Mesothelial cell of epicardium (in vitro differentiated cells): ENCODE data around the gene GBX2. TPM values are rescaled to one million over a fixed set of nuclear protein-coding genes. Genes with fewer than 3 reads are reported as not detected.
A peak's percentile ranks its signal among the peaks of the same experiment; 100 is the strongest.

Source experiments
- DNase-seq, 2 experiments: peaks; one replicate each; pipeline ENCODE4 v3.0.0; 2021; ENCODE audit warnings: low spot score in 2 of 2; ENCODE audit not compliant: unreplicated experiment in 2 of 2
- H3K27ac Mint-ChIP-seq: 2 replicates; pipeline ENCODE4 v1.8.0; 2021; ENCODE audit warnings: mixed read lengths
- H3K27me3 Mint-ChIP-seq: 2 replicates; pipeline ENCODE4 v1.8.0; 2021; ENCODE audit warnings: low read depth, mixed read lengths
- H3K36me3 Mint-ChIP-seq: 2 replicates; pipeline ENCODE4 v1.8.0; 2021; ENCODE audit warnings: mixed read lengths
- H3K4me1 Mint-ChIP-seq: 2 replicates; pipeline ENCODE4 v1.8.0; 2021; ENCODE audit warnings: mixed read lengths
- H3K4me3 Mint-ChIP-seq: 2 replicates; pipeline ENCODE4 v1.8.0; 2021; ENCODE audit warnings: mild to moderate bottlenecking, moderate library complexity, mixed read lengths
- H3K9me3 Mint-ChIP-seq: 2 replicates; pipeline ENCODE4 v1.8.0; 2021; ENCODE audit warnings: mixed read lengths
- CTCF ChIP-seq: fragments of 200-600 bp; sonication (generic); IDR thresholded peaks from one replicate; pipeline ENCODE4 v1.5.0; 2021; ENCODE audit warnings: antibody characterized with exemption; ENCODE audit not compliant: unreplicated experiment
- total RNA-seq: library from RNA; stranded (reverse); gene quantifications from 3 replicates; pipeline ENCODE4 v1.2.1, GENCODE V29; 2021

The GBX2 gene
- total RNA-seq, 1 donor from 2014 or later, result 0.40 TPM

DNA sequence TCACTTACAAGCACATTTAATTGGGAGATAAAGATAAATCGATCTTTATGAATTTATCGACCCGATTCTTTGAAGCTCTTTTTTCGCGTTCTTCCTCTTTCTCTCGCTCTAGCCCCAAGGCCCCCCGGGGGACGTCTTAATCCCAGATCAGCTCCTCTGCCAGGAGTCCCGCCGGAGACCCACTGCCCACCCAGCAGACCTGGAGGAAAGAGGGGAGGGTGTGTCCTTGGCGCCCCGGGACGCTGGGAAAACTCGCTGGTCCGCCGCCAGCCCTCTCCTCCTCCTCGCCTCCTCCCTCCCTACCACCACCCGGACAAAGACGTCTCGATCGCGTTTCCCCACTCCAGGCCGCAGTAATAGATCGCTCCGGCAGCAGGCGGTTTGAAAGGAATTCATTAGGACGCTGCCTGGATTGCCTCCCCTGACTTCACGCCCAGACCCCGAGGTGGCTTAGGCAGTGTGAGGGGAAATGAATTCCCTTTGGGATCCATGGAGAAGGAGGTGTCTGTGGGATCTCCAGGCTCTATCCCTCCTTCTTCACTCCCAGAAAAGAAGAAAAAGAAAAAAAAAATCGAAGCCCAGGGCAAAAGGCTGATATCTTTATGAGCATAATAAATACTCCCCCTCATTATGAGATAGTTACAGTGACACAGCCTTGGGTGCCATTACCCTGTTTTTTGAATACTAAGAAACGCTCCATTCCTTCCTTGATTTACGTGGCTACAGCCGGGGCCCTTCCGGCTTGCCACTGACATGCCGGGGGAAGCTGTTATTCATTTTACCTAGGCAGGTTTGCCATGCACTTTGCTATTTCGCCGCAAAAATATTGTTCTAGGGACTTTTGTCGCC is 1.8 kb upstream of the GBX2 start:
- Mint-ChIP-seq H3K9me3 (no peaks in the 10 kb centered on the region), H3K36me3 (no peaks in the 10 kb centered on the region), H3K27ac (no peak overlapping the region), H3K4me3 (peak overlapping the region; percentile 1), H3K27me3 (peaks cover 88% of the 10 kb centered on the region), H3K4me1 (peaks cover 36% of the 10 kb centered on the region)
- no peak for TF ChIP-seq CTCF
- no peak for DNase-seq

DNA sequence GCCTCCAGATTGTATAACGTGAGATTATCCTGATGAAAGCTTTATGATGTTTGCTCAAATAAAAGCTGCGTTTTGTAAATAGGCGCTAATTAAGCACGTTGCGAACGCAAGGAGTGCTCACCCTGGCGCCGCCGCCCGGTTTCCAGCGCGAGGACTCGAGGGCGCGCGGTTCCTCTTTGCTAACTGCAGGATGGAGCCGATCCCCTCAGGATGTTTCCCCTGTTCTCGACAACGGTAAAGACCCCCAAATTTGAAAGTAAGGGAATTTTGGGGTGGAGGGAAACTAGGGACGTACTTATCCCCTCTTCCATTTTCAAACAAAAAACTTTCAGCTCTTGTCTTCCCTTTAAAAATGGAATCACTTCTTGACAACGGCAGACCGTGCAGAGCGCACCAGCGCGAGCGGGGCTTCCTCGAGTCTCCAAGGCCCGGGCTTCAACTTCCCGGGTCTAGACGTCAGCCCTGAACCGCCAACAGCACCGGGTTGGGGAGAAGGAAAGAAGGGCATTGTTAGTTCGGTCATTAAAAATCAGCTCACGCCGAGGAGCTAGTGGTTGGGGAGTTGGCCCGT is 1.1 kb upstream of the GBX2 start:
- Mint-ChIP-seq H3K27ac (no peak overlapping the region), H3K4me1 (peaks cover 39% of the 10 kb centered on the region), H3K4me3 (peak overlapping the region; percentile 1), H3K9me3 (no peaks in the 10 kb centered on the region), H3K36me3 (no peaks in the 10 kb centered on the region), H3K27me3 (peaks cover 86% of the 10 kb centered on the region)
- DNase-seq, result no peak
- TF ChIP-seq CTCF, result no peak

DNA sequence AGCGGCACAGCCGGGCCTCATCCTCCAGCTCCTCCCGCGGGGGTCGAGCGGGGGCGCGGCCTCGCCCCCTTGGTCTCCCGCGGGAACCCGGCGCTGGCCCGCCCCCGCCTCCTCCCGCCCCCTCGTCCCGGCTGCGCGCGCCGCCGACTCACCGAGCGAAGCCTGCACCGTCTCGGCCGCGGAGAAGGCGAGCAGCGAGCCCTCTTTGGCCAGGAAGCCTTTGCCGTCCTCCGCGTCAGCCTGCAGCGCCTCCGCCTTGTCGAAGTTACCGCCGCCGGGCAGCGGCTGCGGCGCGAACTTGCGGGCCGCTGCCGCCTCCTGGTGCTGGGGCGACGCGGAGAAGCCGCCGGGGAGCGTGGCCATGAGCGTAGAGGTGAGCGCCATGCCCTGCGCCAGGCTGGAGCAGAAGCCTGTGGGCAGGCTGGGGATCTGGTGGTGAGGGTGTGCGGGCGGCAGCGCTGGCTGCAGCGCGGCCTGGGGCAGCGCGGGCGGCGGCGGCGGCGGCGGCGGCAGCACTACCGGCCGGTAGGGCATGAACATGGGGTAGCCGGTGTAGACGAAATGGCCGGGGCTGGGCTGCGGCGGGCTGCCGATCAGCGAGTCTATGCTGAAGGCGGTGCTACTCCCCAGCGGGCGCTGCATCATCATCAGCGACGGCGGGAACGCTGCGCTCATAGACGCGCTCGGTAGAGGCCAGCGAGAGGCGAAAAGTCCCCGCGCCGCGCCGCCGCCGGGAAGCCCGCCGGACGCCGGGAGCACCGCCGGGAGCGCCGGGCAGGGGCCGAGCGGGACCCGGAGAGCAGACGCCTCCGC is 683 bp downstream of the GBX2 start:
- Mint-ChIP-seq H3K36me3 (no peaks in the 10 kb centered on the region), H3K27ac (no peak overlapping the region), H3K27me3 (peaks cover 85% of the 10 kb centered on the region), H3K4me3 (peak overlapping the region; percentile 42), H3K4me1 (peaks cover 39% of the 10 kb centered on the region), H3K9me3 (no peaks in the 10 kb centered on the region)
- no peak for TF ChIP-seq CTCF
- DNase-seq, result no peak

GRCh38 chr2:236166796-236167296 is 1.3 kb downstream of the GBX2 start:
- Mint-ChIP-seq H3K27ac (no peak overlapping the region), H3K4me3 (peak overlapping the region; percentile 58), H3K27me3 (peaks cover 85% of the 10 kb centered on the region), H3K36me3 (no peaks in the 10 kb centered on the region), H3K9me3 (no peaks in the 10 kb centered on the region), H3K4me1 (peaks cover 34% of the 10 kb centered on the region)
- DNase-seq, result no peak
- no peak for TF ChIP-seq CTCF

- Mint-ChIP-seq H3K4me3 (peak overlapping the region; percentile 58), H3K36me3 (no peaks in the 10 kb centered on the region), H3K4me1 (peaks cover 34% of the 10 kb centered on the region), H3K27ac (no peak overlapping the region), H3K27me3 (peaks cover 85% of the 10 kb centered on the region), H3K9me3 (no peaks in the 10 kb centered on the region)
- DNase-seq, result no peak
- TF ChIP-seq CTCF, result no peak
These were observed 2.1 kb downstream of the GBX2 start for GRCh38 chr2:236165842-236166795.
